HCT116 (cell line): ENCODE measurements around the gene TNFAIP3.

ENCODE experiments used
- CEBPB ChIP-seq: IDR thresholded peaks from 2 replicates; pipeline ENCODE4 v1.6.1; 2012; ENCODE audit warnings: low read depth
- EGR1 ChIP-seq: IDR thresholded peaks from 2 replicates; pipeline ENCODE4 v1.6.1; 2012; ENCODE audit warnings: low read depth
- EZH2 ChIP-seq: fragments of 200-600 bp; sonication (generic); IDR thresholded peaks from 2 replicates; pipeline ENCODE4 v1.6.1; 2017; ENCODE audit warnings: antibody characterized with exemption, mixed run types
- EZH2phosphoT487 ChIP-seq: fragments of 200-600 bp; IDR thresholded peaks from 2 replicates; pipeline ENCODE4 v1.6.1; 2018; ENCODE audit warnings: antibody characterized with exemption, borderline replicate concordance
- JUND ChIP-seq: IDR thresholded peaks from 2 replicates; pipeline ENCODE4 v1.6.1; 2012
- POLR2A ChIP-seq: IDR thresholded peaks from 2 replicates; pipeline ENCODE4 v1.7.0; 2011; ENCODE audit warnings: borderline replicate concordance; ENCODE audit not compliant: insufficient read depth, insufficient read length; ENCODE audit errors: extremely low read depth
- POLR2AphosphoS5 ChIP-seq: IDR thresholded peaks from 2 replicates; pipeline ENCODE4 v1.6.1; 2011; ENCODE audit warnings: mild to moderate bottlenecking, low read depth, low read length, moderate library complexity
- RAD21 ChIP-seq: IDR thresholded peaks from 2 replicates; pipeline ENCODE4 v1.6.1; 2012; ENCODE audit warnings: low read depth, mild to moderate bottlenecking
- SP1 ChIP-seq: IDR thresholded peaks from 2 replicates; pipeline ENCODE4 v1.6.1; 2012; ENCODE audit warnings: low read depth
- TCF7L2 ChIP-seq: IDR thresholded peaks from 2 replicates; pipeline ENCODE4 v1.7.0; 2011; ENCODE audit warnings: borderline replicate concordance, inconsistent platforms; ENCODE audit not compliant: insufficient read depth, insufficient read length; ENCODE audit errors: extremely low read depth
- YY1 ChIP-seq: IDR thresholded peaks from 2 replicates; pipeline ENCODE4 v1.6.1; 2011; ENCODE audit warnings: low read length, low read depth, moderate library complexity, mild to moderate bottlenecking; ENCODE audit not compliant: insufficient replicate concordance; ENCODE audit errors: extremely low read depth
- ZFX ChIP-seq: fragments of 450-650 bp; IDR thresholded peaks from 2 replicates; pipeline ENCODE4 v1.6.1; 2017
- TF ChIP-seq, protein P1 (sequence below), 3 experiments: fragments of 200-600 bp in 1 of 3; sonication (generic) in 1 of 3; IDR thresholded peaks in 2 of 3; conservative IDR thresholded peaks in 1 of 3; 2 replicates each; pipeline ENCODE4 v1.5.1; 2012 to 2017; ENCODE audit warnings: low read depth in 2 of 3, low read length in 2 of 3, antibody characterized with exemption in 1 of 3, borderline replicate concordance in 1 of 3, control low read depth in 1 of 3, mild to moderate bottlenecking in 1 of 3, mixed read lengths in 1 of 3, mixed run types in 1 of 3, moderate library complexity in 1 of 3; ENCODE audit not compliant: insufficient read depth in 1 of 3
- TF ChIP-seq, protein P2 (sequence below): IDR thresholded peaks from 2 replicates; pipeline ENCODE4 v1.6.1; 2012; ENCODE audit warnings: low read depth

DNA sequence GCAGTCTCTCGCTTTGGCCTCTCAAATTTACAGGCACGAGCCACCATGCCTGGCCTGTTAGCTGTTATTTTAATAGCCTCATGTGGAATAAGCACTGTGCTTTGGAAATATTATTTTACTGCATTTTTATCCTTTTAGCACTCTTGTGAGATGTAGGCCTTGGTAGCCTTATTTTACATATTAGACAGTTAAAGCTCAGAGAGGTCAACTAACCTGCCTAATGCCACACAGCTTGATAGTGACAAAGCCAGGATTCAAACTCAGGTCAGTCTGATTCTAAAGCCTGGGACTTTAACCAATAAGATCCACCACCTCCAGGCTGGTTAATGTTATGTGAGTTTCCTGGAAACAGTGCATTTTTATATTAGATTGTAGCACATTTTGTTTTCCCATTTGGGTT is 9.5 kb downstream of the TNFAIP3 start:
- TF ChIP-seq, protein P1, sequence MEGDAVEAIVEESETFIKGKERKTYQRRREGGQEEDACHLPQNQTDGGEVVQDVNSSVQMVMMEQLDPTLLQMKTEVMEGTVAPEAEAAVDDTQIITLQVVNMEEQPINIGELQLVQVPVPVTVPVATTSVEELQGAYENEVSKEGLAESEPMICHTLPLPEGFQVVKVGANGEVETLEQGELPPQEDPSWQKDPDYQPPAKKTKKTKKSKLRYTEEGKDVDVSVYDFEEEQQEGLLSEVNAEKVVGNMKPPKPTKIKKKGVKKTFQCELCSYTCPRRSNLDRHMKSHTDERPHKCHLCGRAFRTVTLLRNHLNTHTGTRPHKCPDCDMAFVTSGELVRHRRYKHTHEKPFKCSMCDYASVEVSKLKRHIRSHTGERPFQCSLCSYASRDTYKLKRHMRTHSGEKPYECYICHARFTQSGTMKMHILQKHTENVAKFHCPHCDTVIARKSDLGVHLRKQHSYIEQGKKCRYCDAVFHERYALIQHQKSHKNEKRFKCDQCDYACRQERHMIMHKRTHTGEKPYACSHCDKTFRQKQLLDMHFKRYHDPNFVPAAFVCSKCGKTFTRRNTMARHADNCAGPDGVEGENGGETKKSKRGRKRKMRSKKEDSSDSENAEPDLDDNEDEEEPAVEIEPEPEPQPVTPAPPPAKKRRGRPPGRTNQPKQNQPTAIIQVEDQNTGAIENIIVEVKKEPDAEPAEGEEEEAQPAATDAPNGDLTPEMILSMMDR (IDR thresholded peaks at IDR 0.05 in 2 of 3, conservative IDR thresholded peaks at IDR 0.05 in 1 of 3; ENCODE audit: borderline replicate concordance in 1 of 3, insufficient read depth in 1 of 3, low read depth in 2 of 3, low read length in 2 of 3), result no peak
- TF ChIP-seq POLR2A (no peak), POLR2AphosphoS5 (no peak), SP1 (no peak), EZH2 (no peak), YY1 (no peak), RAD21 (no peak), CEBPB (no peak), ZFX (no peak), JUND (no peak), EZH2phosphoT487 (no peak), TCF7L2 (no peak), EGR1 (no peak)
- TF ChIP-seq, protein P2, sequence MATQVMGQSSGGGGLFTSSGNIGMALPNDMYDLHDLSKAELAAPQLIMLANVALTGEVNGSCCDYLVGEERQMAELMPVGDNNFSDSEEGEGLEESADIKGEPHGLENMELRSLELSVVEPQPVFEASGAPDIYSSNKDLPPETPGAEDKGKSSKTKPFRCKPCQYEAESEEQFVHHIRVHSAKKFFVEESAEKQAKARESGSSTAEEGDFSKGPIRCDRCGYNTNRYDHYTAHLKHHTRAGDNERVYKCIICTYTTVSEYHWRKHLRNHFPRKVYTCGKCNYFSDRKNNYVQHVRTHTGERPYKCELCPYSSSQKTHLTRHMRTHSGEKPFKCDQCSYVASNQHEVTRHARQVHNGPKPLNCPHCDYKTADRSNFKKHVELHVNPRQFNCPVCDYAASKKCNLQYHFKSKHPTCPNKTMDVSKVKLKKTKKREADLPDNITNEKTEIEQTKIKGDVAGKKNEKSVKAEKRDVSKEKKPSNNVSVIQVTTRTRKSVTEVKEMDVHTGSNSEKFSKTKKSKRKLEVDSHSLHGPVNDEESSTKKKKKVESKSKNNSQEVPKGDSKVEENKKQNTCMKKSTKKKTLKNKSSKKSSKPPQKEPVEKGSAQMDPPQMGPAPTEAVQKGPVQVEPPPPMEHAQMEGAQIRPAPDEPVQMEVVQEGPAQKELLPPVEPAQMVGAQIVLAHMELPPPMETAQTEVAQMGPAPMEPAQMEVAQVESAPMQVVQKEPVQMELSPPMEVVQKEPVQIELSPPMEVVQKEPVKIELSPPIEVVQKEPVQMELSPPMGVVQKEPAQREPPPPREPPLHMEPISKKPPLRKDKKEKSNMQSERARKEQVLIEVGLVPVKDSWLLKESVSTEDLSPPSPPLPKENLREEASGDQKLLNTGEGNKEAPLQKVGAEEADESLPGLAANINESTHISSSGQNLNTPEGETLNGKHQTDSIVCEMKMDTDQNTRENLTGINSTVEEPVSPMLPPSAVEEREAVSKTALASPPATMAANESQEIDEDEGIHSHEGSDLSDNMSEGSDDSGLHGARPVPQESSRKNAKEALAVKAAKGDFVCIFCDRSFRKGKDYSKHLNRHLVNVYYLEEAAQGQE, result no peak
